ENCODE results near the gene PPP1R37. TPM values are rescaled to one million over a fixed set of nuclear protein-coding genes. Genes with fewer than 3 reads are reported as not detected.

The PPP1R37 gene
- total RNA-seq, 1 experiment from 2014 or later = 33.6 TPM

- no peak overlapping the region for H3K4me2 ChIP-seq (ENCODE audit: insufficient read depth, insufficient read length, low read length)
These were observed 24.2 kb downstream of the PPP1R37 start for GRCh38 chr19:45117167-45117594.

More at GRCh38 chr19:45117167-45117594, 24.2 kb downstream of the PPP1R37 start:
- Histone ChIP-seq H3K79me1 (ENCODE audit: insufficient read depth, low read depth, low read length, poor library complexity, severe bottlenecking) (no peaks in the 10 kb centered on the region), H2BK5ac (ENCODE audit: insufficient read length, low read length) (no peak overlapping the region), H3K14ac (ENCODE audit: insufficient read depth, low read length) (no peak overlapping the region; the same call in 1 of the 2 replicates), H2BK15ac (ENCODE audit: low read depth, low read length) (no peak overlapping the region), H2AFZ (ENCODE audit: low read length) (no peak overlapping the region), H3K23ac (ENCODE audit: insufficient read length, low read depth, low read length) (no peak overlapping the region), H3K27ac (ENCODE audit: insufficient read length, low read depth, low read length) (no peak overlapping the region), H2AK5ac (ENCODE audit: insufficient read length, low read length) (no peak overlapping the region), H4K5ac (ENCODE audit: insufficient read length, low read depth, low read length) (no peak overlapping the region), H2BK20ac (ENCODE audit: low read depth, low read length, poor library complexity, severe bottlenecking) (no peak overlapping the region), H2BK120ac (ENCODE audit: low read depth, low read length, poor library complexity, severe bottlenecking) (no peak overlapping the region), H3K56ac (ENCODE audit: insufficient read length, low read depth, low read length) (no peak overlapping the region), H3K4me1 (ENCODE audit: insufficient read depth, low read length) (no peaks in the 10 kb centered on the region; the same call in 1 of the 2 replicates), H3K79me2 (ENCODE audit: insufficient read depth, low read length) (peaks cover 8% of the 10 kb centered on the region; the same call in 1 of the 2 replicates), H3K9ac (ENCODE audit: extremely low read depth, insufficient read length, low read length) (no peak overlapping the region), H4K20me1 (ENCODE audit: control insufficient read depth, insufficient read depth, insufficient read length) (peaks cover 8% of the 10 kb centered on the region), H3K9me3 (ENCODE audit: control insufficient read depth, low read depth, low read length) (no peaks in the 10 kb centered on the region), H2BK12ac (ENCODE audit: insufficient read length, low read depth, low read length) (no peak overlapping the region), H3K23me2 (ENCODE audit: insufficient read length, low read depth, low read length, poor library complexity, severe bottlenecking) (no peaks in the 10 kb centered on the region), H3K4ac (ENCODE audit: low read depth, low read length) (no peak overlapping the region), H3K18ac (ENCODE audit: insufficient read length, low read depth, low read length) (no peak overlapping the region), H3T11ph (ENCODE audit: low read length) (no peak overlapping the region), H3K27me3 (ENCODE audit: insufficient read depth, low read length) (no peaks in the 10 kb centered on the region), H4K8ac (replicated peaks; ENCODE audit: insufficient read length, low read depth, low read length) (no peak overlapping the region), H4K91ac (ENCODE audit: insufficient read length, low read depth, low read length) (no peak overlapping the region)
- TF ChIP-seq, protein P1, sequence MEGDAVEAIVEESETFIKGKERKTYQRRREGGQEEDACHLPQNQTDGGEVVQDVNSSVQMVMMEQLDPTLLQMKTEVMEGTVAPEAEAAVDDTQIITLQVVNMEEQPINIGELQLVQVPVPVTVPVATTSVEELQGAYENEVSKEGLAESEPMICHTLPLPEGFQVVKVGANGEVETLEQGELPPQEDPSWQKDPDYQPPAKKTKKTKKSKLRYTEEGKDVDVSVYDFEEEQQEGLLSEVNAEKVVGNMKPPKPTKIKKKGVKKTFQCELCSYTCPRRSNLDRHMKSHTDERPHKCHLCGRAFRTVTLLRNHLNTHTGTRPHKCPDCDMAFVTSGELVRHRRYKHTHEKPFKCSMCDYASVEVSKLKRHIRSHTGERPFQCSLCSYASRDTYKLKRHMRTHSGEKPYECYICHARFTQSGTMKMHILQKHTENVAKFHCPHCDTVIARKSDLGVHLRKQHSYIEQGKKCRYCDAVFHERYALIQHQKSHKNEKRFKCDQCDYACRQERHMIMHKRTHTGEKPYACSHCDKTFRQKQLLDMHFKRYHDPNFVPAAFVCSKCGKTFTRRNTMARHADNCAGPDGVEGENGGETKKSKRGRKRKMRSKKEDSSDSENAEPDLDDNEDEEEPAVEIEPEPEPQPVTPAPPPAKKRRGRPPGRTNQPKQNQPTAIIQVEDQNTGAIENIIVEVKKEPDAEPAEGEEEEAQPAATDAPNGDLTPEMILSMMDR (conservative IDR thresholded peaks at IDR 0.05) = no peak
- H3K4me1 Mint-ChIP-seq = peaks cover 17 to 39% of the 10 kb centered on the region in 2 experiments
- no peak overlapping the region for H3K4me3 Mint-ChIP-seq
- H3K27me3 Mint-ChIP-seq (ENCODE audit: low read depth) = no peaks in the 10 kb centered on the region
- no CpG with 5 or more reads among the region's 16 CpGs for WGBS (ENCODE audit: extremely low coverage, insufficient read length, low lambda C conversion rate)
- no peak for DNase-seq
- H3K9me3 Mint-ChIP-seq = no peaks in the 10 kb centered on the region
- peaks cover 0 to 4% (median 0%) of the 10 kb centered on the region in 3 experiments; a peak in 1 of 7 replicates for H3K36me3 Mint-ChIP-seq (ENCODE audit: insufficient read depth in 1 of 3, low read depth in 3 of 3)
- peak overlapping the region in 2 of 3 experiments; percentile 28 to 72; a peak in 4 of 7 replicates for H3K27ac Mint-ChIP-seq

All from H9 (cell line).